HCEC 1CT (cell line): ENCODE measurements around the gene ACBD6.

Experiments
- DNase-seq: peaks from one replicate; pipeline ENCODE4 v3.0.0-alpha.2; 2017

Gene ACBD6

GRCh38 chr1:180251526-180252305, 250.7 kb downstream of the ACBD6 start:
- DNase-seq = no peak

- DNase-seq = no peak
These were observed 251.4 kb downstream of the ACBD6 start for GRCh38 chr1:180250883-180251509.

- no peak for DNase-seq
These were observed 251.9 kb downstream of the ACBD6 start for GRCh38 chr1:180250499-180250770.

- DNase-seq = no peak
These were observed 252.5 kb downstream of the ACBD6 start for GRCh38 chr1:180249725-180250498.

- DNase-seq = no peak
These were observed 253.4 kb downstream of the ACBD6 start for GRCh38 chr1:180248731-180249681.

GRCh38 chr1:180248176-180248575, 254.2 kb downstream of the ACBD6 start:
- DNase-seq = no peak

- DNase-seq = no peak
These were observed 254.8 kb downstream of the ACBD6 start for GRCh38 chr1:180247580-180247979.

- DNase-seq = peak; percentile 13
These were observed 255.3 kb downstream of the ACBD6 start for GRCh38 chr1:180247061-180247460.

- DNase-seq = no peak
These were observed 255.8 kb downstream of the ACBD6 start for GRCh38 chr1:180246579-180246978.

GRCh38 chr1:180244840-180245239, 257.5 kb downstream of the ACBD6 start:
- no peak for DNase-seq

- no peak for DNase-seq
These were observed 258.7 kb downstream of the ACBD6 start for GRCh38 chr1:180243517-180244221.

- DNase-seq = no peak
These were observed 260.4 kb downstream of the ACBD6 start for GRCh38 chr1:180241716-180242544.

GRCh38 chr1:180239145-180240096, 263.0 kb downstream of the ACBD6 start:
- no peak for DNase-seq

- DNase-seq = no peak
These were observed 263.7 kb downstream of the ACBD6 start for GRCh38 chr1:180238675-180239074.
